Keratinocyte (primary cell): ENCODE data around the gene TMEFF2. TPM values are rescaled to one million over a fixed set of nuclear protein-coding genes. Genes with fewer than 3 reads are reported as not detected.

Experiments
- DNase-seq: peaks from one replicate; pipeline ENCODE4 v3.0.0-alpha.2; 2011; ENCODE audit warnings: low read depth, missing footprints, low spot score
- FAIRE-seq: peaks from 2 replicates; lab custom pipeline; 2011; peaks lifted over from hg19 to GRCh38; lab: Jason Lieb, UNC
- H2AFZ ChIP-seq: 2 replicates; pipeline ENCODE4 v1.6.0; 2012; ENCODE audit warnings: low read length, control low read depth, inconsistent platforms; ENCODE audit not compliant: control insufficient read depth
- H3K27ac ChIP-seq: 2 replicates; pipeline ENCODE4 v1.5.1; 2011; ENCODE audit warnings: low read length; ENCODE audit not compliant: control insufficient read depth, insufficient read depth
- H3K27me3 ChIP-seq: 3 replicates; pipeline ENCODE4 v1.6.0; 2011; ENCODE audit warnings: low read length; ENCODE audit not compliant: control insufficient read depth, insufficient read depth; ENCODE audit errors: extremely low read depth
- H3K36me3 ChIP-seq, 2 experiments: 2 replicates in 1 of 2; 3 replicates in 1 of 2; pipeline ENCODE4 v1.5.1; 2011; ENCODE audit warnings: low read length in 2 of 2, mild to moderate bottlenecking in 1 of 2; ENCODE audit not compliant: control insufficient read depth in 2 of 2, insufficient read depth in 2 of 2; ENCODE audit errors: extremely low read depth in 1 of 2
- H3K4me1 ChIP-seq: 3 replicates; pipeline ENCODE4 v1.5.1; 2011; ENCODE audit warnings: low read length; ENCODE audit not compliant: control insufficient read depth, insufficient read depth; ENCODE audit errors: extremely low read depth
- H3K4me2 ChIP-seq: 3 replicates; pipeline ENCODE4 v1.6.0; 2011; ENCODE audit warnings: low read depth, low read length; ENCODE audit not compliant: control insufficient read depth, insufficient read depth; ENCODE audit errors: extremely low read depth
- H3K4me3 ChIP-seq, 3 experiments: fragments of 200-600 bp in 1 of 3; sonication (generic) in 1 of 3; 2 replicates in 2 of 3; 3 replicates in 1 of 3; pipeline ENCODE4 v1.5.1; 2011 to 2016; ENCODE audit warnings: low read length in 3 of 3, mild to moderate bottlenecking in 3 of 3, control low read depth in 2 of 3, inconsistent platforms in 1 of 3, low read depth in 1 of 3, mixed read lengths in 1 of 3, mixed run types in 1 of 3, moderate library complexity in 1 of 3; ENCODE audit not compliant: control insufficient read depth in 2 of 3, insufficient read depth in 2 of 3; ENCODE audit errors: extremely low read depth in 1 of 3
- H3K79me2 ChIP-seq: 2 replicates; pipeline ENCODE4 v1.6.0; 2012; ENCODE audit warnings: low read length; ENCODE audit not compliant: control insufficient read depth, insufficient read depth
- H3K9ac ChIP-seq: 3 replicates; pipeline ENCODE4 v1.6.0; 2011; ENCODE audit warnings: low read length; ENCODE audit not compliant: control insufficient read depth, insufficient read depth; ENCODE audit errors: extremely low read depth
- H3K9me1 ChIP-seq: 3 replicates; pipeline ENCODE4 v1.6.0; 2011; ENCODE audit warnings: low read length; ENCODE audit not compliant: control insufficient read depth, insufficient read depth; ENCODE audit errors: extremely low read depth
- H3K9me3 ChIP-seq: 2 replicates; pipeline ENCODE4 v1.5.1; 2012; ENCODE audit warnings: low read depth, low read length; ENCODE audit not compliant: control insufficient read depth
- H4K20me1 ChIP-seq: 3 replicates; pipeline ENCODE4 v1.6.0; 2011; ENCODE audit warnings: low read length; ENCODE audit not compliant: control insufficient read depth, insufficient read depth; ENCODE audit errors: extremely low read depth
- EZH2 ChIP-seq: IDR thresholded peaks from one replicate; pipeline ENCODE4 v1.6.1; 2012; ENCODE audit warnings: inconsistent platforms, mild to moderate bottlenecking, low read length, moderate library complexity
- dilution Hi-C: fragments of 300-500 bp; cut with MboI; formaldehyde crosslinking; loops from one replicate; pipeline ENCODE4 v1.7.0; 2020; ENCODE audit warnings: low sequenced_read_pairs; ENCODE audit not compliant: extremely low pct_ligation_motif_present
- polyA plus RNA-seq, 5 experiments: library from polyadenylated mRNA; depleted of rRNA in 3 of 5; stranded (reverse) in 3 of 5; stranded (forward) in 1 of 5; unstranded in 1 of 5; fragments of >200 nt; gene quantifications; 1 replicate in 1 of 5; 2 replicates in 3 of 5; 3 replicates in 1 of 5; pipeline versions ENCODE4 v1.2.1 to v1.2.3, GENCODE V29; 2011 to 2012; ENCODE audit warnings: missing spikeins in 2 of 5, low read depth in 1 of 5, low replicate concordance in 1 of 5
- TF ChIP-seq, protein P1 (sequence below), 3 experiments: IDR thresholded peaks in 1 of 3; conservative IDR thresholded peaks in 1 of 3; optimal IDR thresholded peaks in 1 of 3; 2 replicates in 2 of 3; 3 replicates in 1 of 3; pipeline versions ENCODE3 to v1.5.1; 2011; ENCODE audit warnings: low read length in 3 of 3, mild to moderate bottlenecking in 3 of 3, moderate library complexity in 2 of 3, control low read depth in 1 of 3, inconsistent platforms in 1 of 3; ENCODE audit not compliant: insufficient read depth in 2 of 3; ENCODE audit errors: extremely low read depth in 1 of 3

TMEFF2 gene
- polyA plus RNA-seq, 1 donor (not counting 4 experiments of a cell fraction or from before 2014, with no cell fraction given): not detected

- H3K27me3 ChIP-seq: no peaks in the 10 kb centered on the region
- no peak overlapping the region for H3K4me3 ChIP-seq
- no peaks in the 10 kb centered on the region for H3K4me1 ChIP-seq
- H3K27ac ChIP-seq: no peak overlapping the region
- H3K9me3 ChIP-seq: no peaks in the 10 kb centered on the region
- no peaks in the 10 kb centered on the region for H4K20me1 ChIP-seq
- no peaks in the 10 kb centered on the region for H3K9me1 ChIP-seq
- no peak for DNase-seq
- TF ChIP-seq EZH2: no peak
- TF ChIP-seq, protein P1, sequence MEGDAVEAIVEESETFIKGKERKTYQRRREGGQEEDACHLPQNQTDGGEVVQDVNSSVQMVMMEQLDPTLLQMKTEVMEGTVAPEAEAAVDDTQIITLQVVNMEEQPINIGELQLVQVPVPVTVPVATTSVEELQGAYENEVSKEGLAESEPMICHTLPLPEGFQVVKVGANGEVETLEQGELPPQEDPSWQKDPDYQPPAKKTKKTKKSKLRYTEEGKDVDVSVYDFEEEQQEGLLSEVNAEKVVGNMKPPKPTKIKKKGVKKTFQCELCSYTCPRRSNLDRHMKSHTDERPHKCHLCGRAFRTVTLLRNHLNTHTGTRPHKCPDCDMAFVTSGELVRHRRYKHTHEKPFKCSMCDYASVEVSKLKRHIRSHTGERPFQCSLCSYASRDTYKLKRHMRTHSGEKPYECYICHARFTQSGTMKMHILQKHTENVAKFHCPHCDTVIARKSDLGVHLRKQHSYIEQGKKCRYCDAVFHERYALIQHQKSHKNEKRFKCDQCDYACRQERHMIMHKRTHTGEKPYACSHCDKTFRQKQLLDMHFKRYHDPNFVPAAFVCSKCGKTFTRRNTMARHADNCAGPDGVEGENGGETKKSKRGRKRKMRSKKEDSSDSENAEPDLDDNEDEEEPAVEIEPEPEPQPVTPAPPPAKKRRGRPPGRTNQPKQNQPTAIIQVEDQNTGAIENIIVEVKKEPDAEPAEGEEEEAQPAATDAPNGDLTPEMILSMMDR (optimal IDR thresholded peaks at IDR 0.05 in 1 of 3, IDR thresholded peaks at IDR 0.05 in 1 of 3, conservative IDR thresholded peaks at IDR 0.05 in 1 of 3; ENCODE audit: extremely low read depth in 1 of 3, insufficient read depth in 2 of 3, low read length in 3 of 3): no peak
- H3K36me3 ChIP-seq: no peaks in the 10 kb centered on the region
- no peak overlapping the region for H2AFZ ChIP-seq
- H3K9ac ChIP-seq: no peak overlapping the region
- FAIRE-seq: peak; percentile 72
- dilution Hi-C loops: no loop called here
- no peak overlapping the region for H3K4me2 ChIP-seq
- no peaks in the 10 kb centered on the region for H3K79me2 ChIP-seq
Measured at GRCh38 chr2:191933307-191934105, 261.2 kb downstream of the TMEFF2 start.

DNA sequence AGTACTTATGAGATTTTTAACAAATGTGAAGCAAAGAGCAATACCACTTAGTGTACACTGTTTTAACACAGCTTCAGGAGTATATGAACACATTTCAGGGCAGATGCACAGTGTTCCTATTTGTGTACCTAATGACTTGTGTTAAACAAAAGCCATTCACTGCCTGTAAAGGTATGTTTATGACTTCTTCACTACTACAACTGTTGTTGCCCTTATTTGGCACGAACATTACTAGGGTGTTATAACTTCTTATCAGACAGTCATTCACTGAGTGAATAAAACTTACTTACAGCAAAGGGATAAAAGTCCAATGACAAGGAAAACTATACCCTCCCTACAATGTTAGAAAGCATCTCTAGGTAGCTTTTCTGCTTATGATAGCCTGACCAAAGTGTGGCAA is 262.4 kb downstream of the TMEFF2 start:
- no peak for FAIRE-seq
- H3K9ac ChIP-seq: no peak overlapping the region

More for the DNA sequence above, 262.4 kb downstream of the TMEFF2 start:
- H3K4me3 ChIP-seq: no peak overlapping the region
- H3K36me3 ChIP-seq: no peaks in the 10 kb centered on the region
- TF ChIP-seq EZH2: no peak
- TF ChIP-seq, protein P1 (optimal IDR thresholded peaks at IDR 0.05 in 1 of 3, IDR thresholded peaks at IDR 0.05 in 1 of 3, conservative IDR thresholded peaks at IDR 0.05 in 1 of 3; ENCODE audit: extremely low read depth in 1 of 3, insufficient read depth in 2 of 3, low read length in 3 of 3): no peak
- no peak for DNase-seq
- H3K4me1 ChIP-seq: no peaks in the 10 kb centered on the region
- no peaks in the 10 kb centered on the region for H4K20me1 ChIP-seq
- dilution Hi-C loops: no loop called here
- no peak overlapping the region for H3K27ac ChIP-seq
- no peaks in the 10 kb centered on the region for H3K79me2 ChIP-seq
- H3K27me3 ChIP-seq: no peaks in the 10 kb centered on the region
- H3K4me2 ChIP-seq: no peak overlapping the region
- H3K9me3 ChIP-seq: no peaks in the 10 kb centered on the region
- H2AFZ ChIP-seq: no peak overlapping the region
- no peaks in the 10 kb centered on the region for H3K9me1 ChIP-seq
